ENCODE data around the gene SLC24A4. TPM values are rescaled to one million over a fixed set of nuclear protein-coding genes. Genes with fewer than 3 reads are reported as not detected.

Gene SLC24A4, protein sequence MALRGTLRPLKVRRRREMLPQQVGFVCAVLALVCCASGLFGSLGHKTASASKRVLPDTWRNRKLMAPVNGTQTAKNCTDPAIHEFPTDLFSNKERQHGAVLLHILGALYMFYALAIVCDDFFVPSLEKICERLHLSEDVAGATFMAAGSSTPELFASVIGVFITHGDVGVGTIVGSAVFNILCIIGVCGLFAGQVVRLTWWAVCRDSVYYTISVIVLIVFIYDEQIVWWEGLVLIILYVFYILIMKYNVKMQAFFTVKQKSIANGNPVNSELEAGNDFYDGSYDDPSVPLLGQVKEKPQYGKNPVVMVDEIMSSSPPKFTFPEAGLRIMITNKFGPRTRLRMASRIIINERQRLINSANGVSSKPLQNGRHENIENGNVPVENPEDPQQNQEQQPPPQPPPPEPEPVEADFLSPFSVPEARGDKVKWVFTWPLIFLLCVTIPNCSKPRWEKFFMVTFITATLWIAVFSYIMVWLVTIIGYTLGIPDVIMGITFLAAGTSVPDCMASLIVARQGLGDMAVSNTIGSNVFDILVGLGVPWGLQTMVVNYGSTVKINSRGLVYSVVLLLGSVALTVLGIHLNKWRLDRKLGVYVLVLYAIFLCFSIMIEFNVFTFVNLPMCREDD
- not detected for total RNA-seq

DNA sequence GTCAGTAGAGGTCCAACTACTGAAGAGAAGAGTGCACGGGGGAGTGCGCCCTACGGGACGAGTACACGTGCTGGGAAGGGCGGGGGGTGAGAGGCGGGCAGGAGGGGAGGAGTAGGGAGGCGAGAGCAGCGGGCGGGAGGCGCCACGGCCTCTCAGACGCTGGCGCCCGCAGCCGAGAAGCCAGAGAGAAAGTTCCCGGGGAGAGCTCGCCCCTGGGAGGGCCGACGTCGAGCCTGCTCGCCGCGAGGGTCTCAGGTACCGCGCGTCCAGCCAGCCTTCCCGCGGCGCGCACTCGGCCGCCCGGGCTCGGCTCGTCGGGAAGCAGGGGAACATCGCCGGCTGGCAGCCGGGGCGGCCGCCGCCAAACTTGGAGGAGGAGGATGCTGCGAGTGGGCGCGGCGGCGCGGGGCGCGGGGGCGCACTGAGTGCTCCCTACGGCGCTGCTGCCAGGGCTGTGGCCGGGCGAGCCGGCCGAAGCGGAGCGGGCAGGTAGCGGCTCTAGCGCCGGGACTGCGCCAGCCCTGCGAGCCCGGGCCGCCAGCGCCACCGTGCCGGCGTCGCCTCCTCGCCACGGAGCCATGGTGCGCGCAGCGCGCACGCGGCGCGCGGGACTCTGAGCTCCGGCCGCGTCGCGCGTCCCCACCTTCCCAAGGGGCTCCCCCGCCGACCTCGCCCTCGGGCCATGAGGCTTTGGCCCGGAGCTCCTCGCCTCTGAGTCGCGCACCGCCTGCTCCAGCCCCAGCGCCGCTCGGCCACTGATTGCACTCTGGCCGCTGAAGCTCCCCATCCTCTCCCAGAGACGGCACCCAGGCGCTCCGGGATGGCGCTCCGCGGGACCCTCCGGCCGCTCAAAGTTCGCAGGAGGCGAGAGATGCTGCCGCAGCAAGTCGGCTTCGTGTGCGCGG lies at the start of gene SLC24A4:
TSS of gene SLC24A4 (plus strand) at position 155 of the 905 bp plus-strand sequence. CDS start at position 821, 666 bp downstream.
- DNase-seq (peak; percentile 22), ATAC-seq (peak; percentile 65)
- peaks cover 59% of the 10 kb centered on the region for H3K27me3 Mint-ChIP-seq
- no peaks in the 10 kb centered on the region for H3K36me3 Mint-ChIP-seq (ENCODE audit: low read depth)
- H3K9me3 Mint-ChIP-seq, result peaks cover under 1% of the 10 kb centered on the region
- H3K27ac Mint-ChIP-seq, result no peak within 1 kb of the TSS
- peak within 1 kb of the TSS; percentile 41 for H3K4me3 Mint-ChIP-seq
- intact Hi-C loops (cut with micrococcal nuclease), result no loop called here
- CTCF ChIA-PET, result interaction anchor here (1.0 to 1.3 kb wide), 2 partner anchors 20 to 28 kb away, joined by 3 to 4 read pairs; no protein-coding TSS in a partner anchor
- POLR2A ChIA-PET, result interaction anchor here (0.9 kb wide), 2 partner anchors 9 to 13 kb away, joined by 3 to 5 read pairs; no protein-coding TSS in a partner anchor
- TF ChIP-seq CTCF (IDR thresholded peaks at IDR 0.05), result no peak
- H3K4me1 Mint-ChIP-seq (ENCODE audit: low read depth), result no peaks in the 10 kb centered on the region

GRCh38 chr14:92273166-92273565 lies 49.8 kb upstream of the SLC24A4 start:
- ChIA-PET POLR2A (no interaction called here), CTCF (interaction anchor here (1.4 kb wide), 1 partner anchor 10 kb away, joined by 4 read pairs; no protein-coding TSS in a partner anchor)
- no peaks in the 10 kb centered on the region for H3K9me3 Mint-ChIP-seq
- H3K27ac Mint-ChIP-seq, result no peak overlapping the region
- DNase-seq, result no peak
- no peaks in the 10 kb centered on the region for H3K4me1 Mint-ChIP-seq (ENCODE audit: low read depth)
- intact Hi-C loops (cut with micrococcal nuclease), result no loop called here
- H3K4me3 Mint-ChIP-seq, result no peak overlapping the region
- no peak for ATAC-seq
- no peaks in the 10 kb centered on the region for H3K36me3 Mint-ChIP-seq (ENCODE audit: low read depth)
- H3K27me3 Mint-ChIP-seq, result peaks cover 18% of the 10 kb centered on the region
- no peak for TF ChIP-seq CTCF (IDR thresholded peaks at IDR 0.05)

DNA sequence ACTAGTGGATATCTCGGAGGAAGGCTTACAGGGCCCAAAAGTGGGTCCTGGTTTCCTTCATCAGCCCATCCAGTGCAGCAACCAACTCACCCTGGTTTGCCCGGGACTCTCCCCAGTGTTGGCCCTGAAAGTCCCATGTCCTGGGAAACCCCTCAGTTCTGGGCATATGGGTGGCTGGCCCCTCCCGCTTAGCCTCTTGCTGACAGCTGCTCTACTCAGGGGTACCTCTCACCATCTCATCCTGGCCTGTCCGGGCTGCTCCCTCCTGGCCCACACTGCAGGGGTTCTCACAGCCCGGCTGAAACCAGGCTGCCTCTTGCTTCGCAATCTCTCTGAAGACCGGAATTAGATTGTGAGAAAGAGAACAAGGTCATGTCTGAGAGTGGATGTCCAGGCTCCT lies 48.9 kb upstream of the SLC24A4 start:
- TF ChIP-seq CTCF (IDR thresholded peaks at IDR 0.05), result no peak
- Mint-ChIP-seq H3K27me3 (peaks cover 17% of the 10 kb centered on the region), H3K4me3 (no peak overlapping the region), H3K27ac (no peak overlapping the region), H3K9me3 (no peaks in the 10 kb centered on the region), H3K4me1 (ENCODE audit: low read depth) (no peaks in the 10 kb centered on the region), H3K36me3 (ENCODE audit: low read depth) (no peaks in the 10 kb centered on the region)
- ChIA-PET POLR2A (no interaction called here), CTCF (interaction anchor here (1.5 kb wide), 1 partner anchor 74 kb away, joined by 3 read pairs; no protein-coding TSS in a partner anchor)
- DNase-seq, result no peak
- no peak for ATAC-seq
- intact Hi-C loops (cut with micrococcal nuclease), result no loop called here

GRCh38 chr14:92276074-92276473 lies 46.9 kb upstream of the SLC24A4 start:
- Mint-ChIP-seq H3K27me3 (peaks cover 11% of the 10 kb centered on the region), H3K4me3 (no peak overlapping the region), H3K4me1 (ENCODE audit: low read depth) (peaks cover 14% of the 10 kb centered on the region), H3K9me3 (no peaks in the 10 kb centered on the region), H3K36me3 (ENCODE audit: low read depth) (no peaks in the 10 kb centered on the region), H3K27ac (no peak overlapping the region)
- POLR2A ChIA-PET, result interaction anchor here (1.3 kb wide), 1 partner anchor 16 kb away, joined by 4 read pairs; no protein-coding TSS in a partner anchor
- no peak for TF ChIP-seq CTCF (IDR thresholded peaks at IDR 0.05)
- DNase-seq, result no peak
- CTCF ChIA-PET, result interaction anchor here (1.5 kb wide), 1 partner anchor 16 kb away, joined by 4 read pairs; no protein-coding TSS in a partner anchor
- no peak for ATAC-seq
- intact Hi-C loops (cut with micrococcal nuclease), result no loop called here
